ENCODE results near the gene MAP2K5.

DNA sequence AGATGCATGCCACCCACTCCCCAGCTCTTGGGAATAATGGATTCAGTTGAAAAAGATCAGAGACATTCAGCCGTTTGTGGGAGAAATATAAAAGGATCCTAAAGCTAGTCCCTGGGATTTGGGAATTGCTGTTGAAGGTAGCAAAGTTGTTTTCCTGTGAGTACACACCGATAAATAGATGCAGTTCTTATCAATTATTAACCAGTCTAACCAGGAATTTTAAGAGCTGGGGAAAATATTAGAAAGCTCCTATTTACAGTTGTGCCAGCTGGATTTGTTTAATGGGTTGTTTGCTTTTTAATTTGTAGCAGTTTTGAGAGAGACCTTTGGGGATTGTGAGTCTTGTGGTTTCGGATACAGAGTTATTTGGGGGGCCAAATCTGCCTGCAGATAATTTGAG lies 238.6 kb downstream of the MAP2K5 start:
- TF ChIP-seq, protein P1, sequence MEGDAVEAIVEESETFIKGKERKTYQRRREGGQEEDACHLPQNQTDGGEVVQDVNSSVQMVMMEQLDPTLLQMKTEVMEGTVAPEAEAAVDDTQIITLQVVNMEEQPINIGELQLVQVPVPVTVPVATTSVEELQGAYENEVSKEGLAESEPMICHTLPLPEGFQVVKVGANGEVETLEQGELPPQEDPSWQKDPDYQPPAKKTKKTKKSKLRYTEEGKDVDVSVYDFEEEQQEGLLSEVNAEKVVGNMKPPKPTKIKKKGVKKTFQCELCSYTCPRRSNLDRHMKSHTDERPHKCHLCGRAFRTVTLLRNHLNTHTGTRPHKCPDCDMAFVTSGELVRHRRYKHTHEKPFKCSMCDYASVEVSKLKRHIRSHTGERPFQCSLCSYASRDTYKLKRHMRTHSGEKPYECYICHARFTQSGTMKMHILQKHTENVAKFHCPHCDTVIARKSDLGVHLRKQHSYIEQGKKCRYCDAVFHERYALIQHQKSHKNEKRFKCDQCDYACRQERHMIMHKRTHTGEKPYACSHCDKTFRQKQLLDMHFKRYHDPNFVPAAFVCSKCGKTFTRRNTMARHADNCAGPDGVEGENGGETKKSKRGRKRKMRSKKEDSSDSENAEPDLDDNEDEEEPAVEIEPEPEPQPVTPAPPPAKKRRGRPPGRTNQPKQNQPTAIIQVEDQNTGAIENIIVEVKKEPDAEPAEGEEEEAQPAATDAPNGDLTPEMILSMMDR (IDR thresholded peaks at IDR 0.05; ENCODE audit: poor library complexity) = no peak
- no peak for TF ChIP-seq EZH2 (IDR thresholded peaks at IDR 0.05; ENCODE audit: borderline replicate concordance)
